Activated CD4-positive, alpha-beta T cell treated with anti-CD3 and anti-CD28 coated beads for 24 hours (primary cell): ENCODE results near the gene C22orf23.
A peak's percentile ranks its signal among the peaks of the same experiment; 100 is the strongest.

Experiments
- DNase-seq, 2 donors: peaks; one replicate each; pipeline ENCODE4 v3.0.0-alpha.2; 2020; ENCODE audit warnings: low read depth in 2 of 2

Gene C22orf23

GRCh38 chr22:37925767-37926166, 27.6 kb downstream of the C22orf23 start:
- no peak for DNase-seq

- no peak for DNase-seq
Observed at GRCh38 chr22:37925330-37925729, 28.1 kb downstream of the C22orf23 start.

- DNase-seq: no peak
Observed at GRCh38 chr22:37924386-37925065, 28.9 kb downstream of the C22orf23 start.

GRCh38 chr22:37923927-37924326, 29.5 kb downstream of the C22orf23 start:
- no peak for DNase-seq

GRCh38 chr22:37922191-37922590, 31.2 kb downstream of the C22orf23 start:
- DNase-seq: no peak

GRCh38 chr22:37920126-37920525, 33.3 kb downstream of the C22orf23 start:
- no peak for DNase-seq

- no peak for DNase-seq
Observed at GRCh38 chr22:37918580-37919270, 34.7 kb downstream of the C22orf23 start.

- no peak for DNase-seq
Observed at GRCh38 chr22:37917874-37918548, 35.4 kb downstream of the C22orf23 start.

- no peak for DNase-seq
Observed at GRCh38 chr22:37916311-37916710, 37.1 kb downstream of the C22orf23 start.

- no peak for DNase-seq
Observed at GRCh38 chr22:37913233-37913721, 40.1 kb downstream of the C22orf23 start.

GRCh38 chr22:37912171-37912570, 41.2 kb downstream of the C22orf23 start:
- no peak for DNase-seq

- DNase-seq: no peak
Observed at GRCh38 chr22:37911697-37912096, 41.7 kb downstream of the C22orf23 start.

- DNase-seq: no peak
Observed at GRCh38 chr22:37910890-37911672, 42.3 kb downstream of the C22orf23 start.

GRCh38 chr22:37909766-37910165, 43.6 kb downstream of the C22orf23 start:
- no peak for DNase-seq

- DNase-seq: no peak
Observed at GRCh38 chr22:37907036-37907954, 46.1 kb downstream of the C22orf23 start.

- DNase-seq: no peak
Observed at GRCh38 chr22:37906364-37907008, 46.9 kb downstream of the C22orf23 start.

GRCh38 chr22:37905534-37906363, 47.7 kb downstream of the C22orf23 start, which contains the start of gene MICALL1:
Gene MICALL1 (plus strand): TSS chr22:37906297. CDS start chr22:37906423, 126 bp downstream.
- DNase-seq: peak; percentile 38 to 46

- no peak for DNase-seq
Observed at GRCh38 chr22:37904572-37905533, 48.5 kb downstream of the C22orf23 start.
